Measurements from ENCODE around the gene DCBLD1.
"Not testable (repeated sequence)": the region's sequence is repeated elsewhere in the genome, so short reads cannot be mapped to it uniquely, and the experiment has no call there.

DNA sequence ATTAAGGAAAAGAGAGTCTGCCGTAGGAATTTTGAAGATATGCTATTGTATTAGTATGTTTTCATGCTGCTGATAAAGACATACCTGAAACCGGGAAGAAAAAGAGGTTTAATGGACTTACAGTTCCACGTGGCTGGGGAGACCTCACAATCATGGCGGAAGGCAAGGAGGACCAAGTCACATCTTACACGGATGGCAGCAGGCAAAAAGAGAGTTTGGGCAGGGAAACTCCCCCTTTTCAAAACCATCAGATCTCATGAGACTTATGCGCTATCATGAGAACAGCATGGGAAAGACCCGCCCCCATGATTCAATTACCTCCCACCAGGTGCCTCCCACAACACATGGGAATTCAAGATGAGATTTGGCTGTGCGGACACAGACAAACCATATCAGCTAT, 40.2 kb upstream of the DCBLD1 start:
- TF ChIP-seq, protein P1, sequence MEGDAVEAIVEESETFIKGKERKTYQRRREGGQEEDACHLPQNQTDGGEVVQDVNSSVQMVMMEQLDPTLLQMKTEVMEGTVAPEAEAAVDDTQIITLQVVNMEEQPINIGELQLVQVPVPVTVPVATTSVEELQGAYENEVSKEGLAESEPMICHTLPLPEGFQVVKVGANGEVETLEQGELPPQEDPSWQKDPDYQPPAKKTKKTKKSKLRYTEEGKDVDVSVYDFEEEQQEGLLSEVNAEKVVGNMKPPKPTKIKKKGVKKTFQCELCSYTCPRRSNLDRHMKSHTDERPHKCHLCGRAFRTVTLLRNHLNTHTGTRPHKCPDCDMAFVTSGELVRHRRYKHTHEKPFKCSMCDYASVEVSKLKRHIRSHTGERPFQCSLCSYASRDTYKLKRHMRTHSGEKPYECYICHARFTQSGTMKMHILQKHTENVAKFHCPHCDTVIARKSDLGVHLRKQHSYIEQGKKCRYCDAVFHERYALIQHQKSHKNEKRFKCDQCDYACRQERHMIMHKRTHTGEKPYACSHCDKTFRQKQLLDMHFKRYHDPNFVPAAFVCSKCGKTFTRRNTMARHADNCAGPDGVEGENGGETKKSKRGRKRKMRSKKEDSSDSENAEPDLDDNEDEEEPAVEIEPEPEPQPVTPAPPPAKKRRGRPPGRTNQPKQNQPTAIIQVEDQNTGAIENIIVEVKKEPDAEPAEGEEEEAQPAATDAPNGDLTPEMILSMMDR (IDR thresholded peaks at IDR 0.05): not testable (repeated sequence)
- TF ChIP-seq POLR2A (IDR thresholded peaks at IDR 0.05); POLR2AphosphoS5 (IDR thresholded peaks at IDR 0.05); EP300 (IDR thresholded peaks at IDR 0.05; ENCODE audit: low read depth): not testable (repeated sequence)
